K562 (cell line): ENCODE data around the gene IL9. TPM values are rescaled to one million over a fixed set of nuclear protein-coding genes. Genes with fewer than 3 reads are reported as not detected.

Experiments used
- ATAC-seq: fragments of 200-7000 bp; cut with Tn5 transposase; 3 replicates; pipeline ENCODE4 v1.9.1; 2020; ENCODE audit warnings: moderate library complexity
- BruUV-seq: library from RNA; stranded (reverse); fragments of 400-500 nt; replicated peaks from 2 replicates; lab custom pipeline; 2021; lab: Mats Ljungman, UMichigan
- CTCF ChIA-PET: fragments of 300-600 bp; formaldehyde crosslinking; extraction: SDS; loops from one replicate; lab custom pipeline; 2021; ENCODE audit warnings: low intra/inter-chr PET ratio; lab: Yijun Ruan, JAX
- POLR2A ChIA-PET: fragments of 300-600, 350-650 bp; sonication (Branson Sonifier 250); formaldehyde crosslinking; extraction: SDS; loops from one replicate; lab custom pipeline; 2021; ENCODE audit warnings: antibody characterized with exemption, inconsistent platforms; lab: Yijun Ruan, JAX
- DNase-seq, 4 experiments: peaks; one replicate each; pipeline versions ENCODE4 v3.0.0 to v3.0.0-alpha.2; 2011 to 2018; ENCODE audit warnings: low spot score in 3 of 4, mixed read lengths in 3 of 4; ENCODE audit errors: extremely low read depth in 1 of 4
- FAIRE-seq: peaks from 2 replicates; lab custom pipeline; 2011; peaks lifted over from hg19 to GRCh38; lab: Jason Lieb, UNC
- H2AFZ ChIP-seq: 2 replicates; pipeline ENCODE4 v1.6.0; 2011; ENCODE audit warnings: low read depth, low read length, control low read depth, inconsistent platforms
- H3K27ac ChIP-seq: fragments of 200-600 bp; 3 replicates; pipeline ENCODE4 v1.8.0; 2011; ENCODE audit warnings: low read depth, mild to moderate bottlenecking, control low read depth, inconsistent platforms, low read length, moderate library complexity, mixed read lengths; ENCODE audit errors: extremely low read depth
- H3K27me3 ChIP-seq, 2 experiments: fragments of 300-600 bp in 1 of 2; 2 replicates in 1 of 2; 3 replicates in 1 of 2; pipeline versions ENCODE4 v1.6.0 to v1.8.0; 2011; ENCODE audit warnings: inconsistent platforms in 2 of 2, low read length in 2 of 2, mild to moderate bottlenecking in 1 of 2, mixed read lengths in 1 of 2, moderate library complexity in 1 of 2; ENCODE audit not compliant: control insufficient read depth in 2 of 2, insufficient read depth in 2 of 2
- H3K36me3 ChIP-seq: fragments of 300-600 bp; 3 replicates; pipeline ENCODE4 v1.8.0; 2011; ENCODE audit warnings: mild to moderate bottlenecking, low read length, inconsistent platforms; ENCODE audit not compliant: control insufficient read depth, insufficient read depth
- H3K4me1 ChIP-seq, 2 experiments: fragments of 200-600 bp in 1 of 2; replicated peaks in 1 of 2; 2 replicates in 1 of 2; 3 replicates in 1 of 2; pipeline versions ENCODE4 v1.5.1 to v1.8.0; 2011; ENCODE audit warnings: inconsistent platforms in 2 of 2, low read length in 2 of 2, mild to moderate bottlenecking in 1 of 2, mixed read lengths in 1 of 2, moderate library complexity in 1 of 2; ENCODE audit not compliant: control insufficient read depth in 2 of 2, insufficient read depth in 2 of 2
- H3K4me2 ChIP-seq: 2 replicates; pipeline ENCODE4 v1.6.1; 2011; ENCODE audit warnings: low read length, control low read depth, inconsistent platforms, mixed read lengths; ENCODE audit not compliant: insufficient read depth
- H3K4me3 ChIP-seq: fragments of 200-600 bp; sonication (generic), shearing (Covaris generic); 2 replicates; pipeline ENCODE4 v1.5.1; 2016; ENCODE audit warnings: control low read depth, inconsistent platforms
- H3K79me2 ChIP-seq: fragments of 200-600 bp; 3 replicates; pipeline ENCODE4 v1.8.0; 2011; ENCODE audit warnings: low read length, inconsistent platforms; ENCODE audit not compliant: control insufficient read depth, insufficient read depth
- H3K9ac ChIP-seq, 2 experiments: 2 replicates each; pipeline versions ENCODE4 v1.6.0 to v1.6.1; 2011; ENCODE audit warnings: low read depth in 2 of 2, low read length in 2 of 2, control low read depth in 1 of 2, inconsistent platforms in 1 of 2, mild to moderate bottlenecking in 1 of 2, mixed read lengths in 1 of 2; ENCODE audit not compliant: insufficient read depth in 1 of 2
- H3K9me1 ChIP-seq: one replicate; pipeline ENCODE4 v1.6.0; 2011; ENCODE audit warnings: inconsistent platforms, mild to moderate bottlenecking, low read length, moderate library complexity; ENCODE audit not compliant: control insufficient read depth, insufficient read depth
- H3K9me3 ChIP-seq: replicated peaks from 2 replicates; pipeline ENCODE4 v1.5.1; 2011; ENCODE audit warnings: low read depth, low read length, inconsistent platforms; ENCODE audit not compliant: control insufficient read depth, insufficient read depth
- H4K20me1 ChIP-seq: replicated peaks from 2 replicates; pipeline ENCODE4 v1.6.1; 2011; ENCODE audit warnings: low read length, inconsistent platforms, mixed read lengths; ENCODE audit not compliant: control insufficient read depth, insufficient read depth
- NCOA6 ChIP-seq: fragments of 450-650 bp; IDR thresholded peaks from 2 replicates; pipeline ENCODE4 v1.6.1; 2017; ENCODE audit warnings: mild to moderate bottlenecking
- REST ChIP-seq, 2 experiments: fragments of 450-650 bp; formaldehyde crosslinking in 1 of 2; IDR thresholded peaks; 2 replicates each; pipeline versions ENCODE4 v1.4.0 to v1.6.1; 2014 to 2020; ENCODE audit warnings: mild to moderate bottlenecking in 2 of 2, borderline replicate concordance in 1 of 2, low read depth in 1 of 2
- STAG1 ChIP-seq: sonication (generic); formaldehyde crosslinking; IDR thresholded peaks from 2 replicates; pipeline ENCODE4 v1.5.0; 2020; ENCODE audit warnings: missing genetic modification reagents, borderline replicate concordance
- TARDBP ChIP-seq: fragments of 450-650 bp; IDR thresholded peaks from 2 replicates; pipeline ENCODE4 v1.6.1; 2016
- ZBTB7A ChIP-seq: IDR thresholded peaks from 2 replicates; pipeline ENCODE4 v1.6.1; 2011; ENCODE audit warnings: low read depth, mild to moderate bottlenecking, low read length, moderate library complexity, borderline replicate concordance; ENCODE audit not compliant: control insufficient read depth
- WGBS: fragments of 100-300 bp; shearing (Covaris generic); methylation state at CpG from one replicate; pipeline ENCODE4 v1.1.6; 2016; ENCODE audit warnings: low coverage, mixed read lengths; ENCODE audit not compliant: insufficient coverage; ENCODE audit errors: missing lambda C conversion rate; 5-methylcytosine and 5-hydroxymethylcytosine counted together
- in situ Hi-C: fragments of 300-500 bp; cut with MboI; formaldehyde crosslinking; loops from 4 replicates; pipeline ENCODE4 v1.15.0; 2018; ENCODE audit warnings: inconsistent platforms, mixed read lengths
- intact Hi-C: fragments of 100-400 bp; cut with micrococcal nuclease; formaldehyde crosslinking; loops from 2 replicates; pipeline ENCODE4 v1.14.2; 2022
- polyA plus RNA-seq, 8 experiments: library from polyadenylated mRNA; depleted of rRNA in 4 of 8; stranded (reverse) in 5 of 8; unstranded in 3 of 8; fragments of >200 nt; fragmentation: Nextera tagmentation in 2 of 8; fragmentation: Illumina TruSeq in 1 of 8; extraction: Ambion mirVana in 2 of 8; extraction: Trizol in 1 of 8; gene quantifications; 2 replicates each; pipeline versions ENCODE4 v1.2.1 to v1.2.3, GENCODE V29; 2011 to 2014; ENCODE audit warnings: inconsistent platforms in 1 of 8, missing spikeins in 1 of 8
- total RNA-seq, 7 experiments: library from RNA; depleted of rRNA in 6 of 7; stranded (reverse); fragments of >200 nt in 6 of 7; fragmentation: Illumina TruSeq in 2 of 7; extraction: Trizol in 2 of 7; gene quantifications; 2 replicates each; pipeline versions ENCODE4 v1.2.1 to v1.2.3, GENCODE V29; 2011 to 2021; ENCODE audit warnings: low replicate concordance in 1 of 7
- TF ChIP-seq, protein P1 (sequence below), 2 experiments: IDR thresholded peaks; 2 replicates each; pipeline ENCODE4 v1.6.1; 2011; ENCODE audit warnings: borderline replicate concordance in 1 of 2, control low read depth in 1 of 2, low read depth in 1 of 2, low read length in 1 of 2, mild to moderate bottlenecking in 1 of 2, mixed read lengths in 1 of 2, moderate library complexity in 1 of 2; ENCODE audit not compliant: insufficient read depth in 1 of 2, insufficient read length in 1 of 2, poor library complexity in 1 of 2, severe bottlenecking in 1 of 2; ENCODE audit errors: extremely low read depth in 1 of 2

IL9 gene
- total and polyA plus RNA-seq, 9 of the 15 experiments (the other 6 are each of a cell fraction or from before 2014, with no cell fraction given), result not detected

- Histone ChIP-seq H3K4me1 (no peaks in the 10 kb centered on the region), H3K9me1 (no peaks in the 10 kb centered on the region), H3K4me3 (no peak overlapping the region), H4K20me1 (no peaks in the 10 kb centered on the region), H3K27me3 (peaks cover 8 to 15% of the 10 kb centered on the region in 2 experiments; a peak in 2 of 5 replicates), H3K27ac (no peak overlapping the region), H3K79me2 (no peaks in the 10 kb centered on the region), H3K9ac (no peak overlapping the region), H2AFZ (no peak overlapping the region), H3K9me3 (no peaks in the 10 kb centered on the region), H3K4me2 (no peak overlapping the region), H3K36me3 (no peaks in the 10 kb centered on the region)
- intact Hi-C loops, result no loop called here
- CTCF ChIA-PET, result no interaction called here
- 0% methylated on average over 8 of the region's 8 CpGs for WGBS
- ATAC-seq (no peak), FAIRE-seq (no peak), DNase-seq (no peak)
- POLR2A ChIA-PET, result no interaction called here
- BruUV-seq, result no TSS peak
- in situ Hi-C loops, result no loop called here
- TF ChIP-seq, protein P1, sequence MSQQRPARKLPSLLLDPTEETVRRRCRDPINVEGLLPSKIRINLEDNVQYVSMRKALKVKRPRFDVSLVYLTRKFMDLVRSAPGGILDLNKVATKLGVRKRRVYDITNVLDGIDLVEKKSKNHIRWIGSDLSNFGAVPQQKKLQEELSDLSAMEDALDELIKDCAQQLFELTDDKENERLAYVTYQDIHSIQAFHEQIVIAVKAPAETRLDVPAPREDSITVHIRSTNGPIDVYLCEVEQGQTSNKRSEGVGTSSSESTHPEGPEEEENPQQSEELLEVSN (IDR thresholded peaks at IDR 0.05; ENCODE audit: borderline replicate concordance in 1 of 2, extremely low read depth in 1 of 2, insufficient read depth in 1 of 2, insufficient read length in 1 of 2, low read depth in 1 of 2, low read length in 1 of 2, poor library complexity in 1 of 2, severe bottlenecking in 1 of 2), result no peak
- TF ChIP-seq REST (IDR thresholded peaks at IDR 0.05; ENCODE audit: borderline replicate concordance) (no peak), REST (CRISPR knock-in tag; IDR thresholded peaks at IDR 0.05; ENCODE audit: low read depth) (no peak), TARDBP (no peak), STAG1 (CRISPR knock-in tag) (no peak), NCOA6 (no peak), ZBTB7A (no peak)
Observed at GRCh38 chr5:135916638-135917263, 21.1 kb upstream of the IL9 start.
